Measurements from ENCODE around the gene OPA3.
A peak's percentile ranks its signal among the peaks of the same experiment; 100 is the strongest.

Gene OPA3

GRCh38 chr19:45598267-45599001 is 13.8 kb upstream of the OPA3 start:
- no peak for DNase-seq (ENCODE audit: low read depth in 3 of 3)

GRCh38 chr19:45597425-45598111 is 13.0 kb upstream of the OPA3 start:
- no peak for DNase-seq (ENCODE audit: low read depth in 3 of 3)

GRCh38 chr19:45595814-45596213 is 11.2 kb upstream of the OPA3 start:
- no peak for DNase-seq (ENCODE audit: low read depth in 3 of 3)

DNA sequence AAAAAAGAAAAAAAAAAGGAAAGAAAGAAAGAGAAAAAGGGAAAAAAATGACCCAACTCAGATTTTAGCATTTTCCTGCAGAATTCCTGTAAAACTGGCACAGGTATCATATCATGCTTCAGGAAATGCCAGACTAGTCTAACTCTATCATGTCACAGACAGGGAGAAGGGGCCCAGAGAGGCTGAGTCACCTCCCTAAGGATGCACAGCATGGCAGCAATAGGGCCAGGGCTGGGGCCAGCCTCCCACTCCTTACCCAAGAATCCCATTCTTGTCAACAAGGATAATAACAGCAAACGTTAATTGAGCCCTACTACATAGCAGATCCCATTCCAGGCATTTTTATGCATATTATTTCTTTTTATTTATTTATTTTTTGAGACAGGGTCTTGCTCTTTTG is 8.9 kb upstream of the OPA3 start:
- no peak for DNase-seq (ENCODE audit: low read depth in 3 of 3)

DNA sequence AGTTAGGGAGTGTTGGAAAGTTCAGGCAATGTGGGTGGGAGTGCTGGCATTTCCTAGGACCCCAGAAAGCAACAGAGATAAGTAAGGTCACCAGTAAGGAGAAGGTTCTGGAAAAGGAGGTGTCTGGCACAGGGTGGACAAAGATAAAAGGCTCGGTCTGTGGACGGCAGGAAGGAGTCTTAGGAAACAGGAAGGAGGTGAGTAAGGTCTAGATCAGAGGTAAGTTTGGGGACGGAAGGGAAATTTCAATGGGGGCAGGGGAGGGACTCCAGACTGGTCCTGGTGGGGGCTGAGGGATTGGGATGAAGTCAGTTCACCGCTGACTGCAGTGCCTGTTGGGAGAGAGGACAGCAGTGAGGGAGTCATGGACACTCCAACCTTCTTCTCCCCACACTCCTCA is 7.8 kb upstream of the OPA3 start:
- no peak for DNase-seq (ENCODE audit: low read depth in 3 of 3)

DNA sequence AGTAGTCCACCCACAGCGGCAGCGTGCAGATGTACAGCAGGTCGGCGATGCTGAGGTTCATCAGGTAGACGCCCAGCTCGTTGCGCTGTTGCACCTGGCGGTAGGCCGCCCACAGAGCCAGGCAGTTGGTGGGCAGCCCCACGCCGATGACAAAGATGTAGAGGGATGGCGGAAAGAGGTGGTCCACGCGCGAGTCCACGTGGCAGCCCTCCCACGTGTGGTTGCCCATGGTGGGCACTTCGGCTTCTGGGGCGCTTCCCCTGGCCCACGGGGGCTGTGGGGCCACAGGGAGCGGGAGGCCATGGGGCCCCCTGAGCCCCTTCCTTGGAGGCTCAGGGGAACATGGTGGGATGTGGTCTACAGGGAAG is 7.0 kb upstream of the OPA3 start:
- no peak for DNase-seq (ENCODE audit: low read depth in 3 of 3)

DNA sequence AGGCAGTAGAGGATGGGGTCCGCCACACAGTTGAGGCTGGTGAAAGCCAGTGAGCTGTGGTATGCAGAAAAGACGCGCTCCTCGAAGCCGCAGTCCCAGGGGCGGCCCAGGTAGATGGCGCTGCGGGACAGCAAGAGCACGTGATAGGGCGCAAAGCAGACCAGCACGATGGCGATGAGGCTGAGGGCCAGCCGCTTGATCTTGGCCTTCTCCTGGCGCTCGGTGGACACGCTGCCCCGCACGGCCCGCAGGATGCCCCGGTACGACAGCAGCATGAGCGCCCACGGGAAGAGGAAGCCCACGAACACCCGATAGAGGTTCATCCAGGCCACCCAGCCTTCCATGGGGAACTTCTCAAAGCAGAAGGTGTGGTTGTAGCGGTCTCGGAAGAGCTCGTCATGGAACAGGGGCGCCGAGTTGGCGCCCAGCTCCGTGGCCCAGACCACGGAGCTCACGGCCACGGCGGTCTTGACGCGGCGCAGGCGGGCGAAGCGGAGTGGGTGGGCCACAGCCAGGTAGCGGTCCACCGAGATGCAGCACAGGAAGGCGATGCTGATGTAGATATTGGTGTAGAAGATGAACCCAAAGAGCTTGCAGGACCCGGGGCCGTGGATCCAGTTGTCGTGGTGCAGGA is 6.5 kb upstream of the OPA3 start:
- DNase-seq (ENCODE audit: low read depth in 3 of 3) = peak in 2 of 3 experiments; percentile 27 to 53

GRCh38 chr19:45590300-45591003 is 5.8 kb upstream of the OPA3 start:
- DNase-seq (ENCODE audit: low read depth in 3 of 3) = no peak

- no peak for DNase-seq (ENCODE audit: low read depth in 3 of 3)
These were observed 5.2 kb upstream of the OPA3 start for GRCh38 chr19:45589768-45590167.

DNA sequence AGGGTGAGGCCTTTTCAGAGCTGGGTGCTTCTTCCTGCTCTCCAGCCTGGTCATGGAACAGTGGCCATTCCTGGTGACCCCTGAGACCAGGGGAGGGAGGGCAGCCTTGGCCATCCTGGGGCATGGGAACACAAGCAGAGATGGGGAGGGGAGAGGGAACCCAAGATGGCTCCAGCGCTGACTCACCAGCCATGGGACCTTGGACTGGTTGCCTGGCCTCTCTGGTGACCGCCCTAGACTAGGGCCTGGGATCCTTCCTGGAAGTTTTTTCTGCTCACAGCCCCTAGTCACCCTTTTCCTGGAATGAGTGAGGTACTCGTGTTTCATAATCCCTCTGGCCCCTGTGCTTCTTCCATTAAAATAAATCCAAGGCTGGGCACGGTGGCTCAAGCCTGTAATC is 3.3 kb upstream of the OPA3 start:
- no peak for DNase-seq (ENCODE audit: low read depth in 3 of 3)

DNA sequence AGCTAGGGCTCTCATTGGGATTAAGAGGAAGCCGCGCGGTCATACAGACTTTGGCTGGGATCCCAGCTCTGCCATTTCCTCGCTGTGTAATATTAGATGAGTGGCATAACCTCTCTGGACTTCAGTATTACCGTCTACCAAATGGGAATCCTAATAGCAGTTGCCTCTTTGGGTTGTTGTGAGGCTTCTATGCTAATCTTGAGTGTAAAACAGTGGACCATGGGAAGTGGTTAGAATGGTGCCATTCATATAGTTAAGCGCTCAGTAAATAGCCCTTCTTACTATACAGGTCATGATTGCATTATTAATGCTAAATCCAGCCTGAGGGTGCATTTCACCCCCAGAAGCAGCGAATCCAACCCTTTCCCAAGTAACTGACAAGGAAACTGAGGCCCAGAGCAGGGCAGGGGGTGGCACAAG is 566 bp upstream of the OPA3 start:
- no peak for DNase-seq (ENCODE audit: low read depth in 3 of 3)

- DNase-seq (ENCODE audit: low read depth in 3 of 3) = no peak
These were observed 3.0 kb downstream of the OPA3 start for GRCh38 chr19:45581576-45581975.

DNA sequence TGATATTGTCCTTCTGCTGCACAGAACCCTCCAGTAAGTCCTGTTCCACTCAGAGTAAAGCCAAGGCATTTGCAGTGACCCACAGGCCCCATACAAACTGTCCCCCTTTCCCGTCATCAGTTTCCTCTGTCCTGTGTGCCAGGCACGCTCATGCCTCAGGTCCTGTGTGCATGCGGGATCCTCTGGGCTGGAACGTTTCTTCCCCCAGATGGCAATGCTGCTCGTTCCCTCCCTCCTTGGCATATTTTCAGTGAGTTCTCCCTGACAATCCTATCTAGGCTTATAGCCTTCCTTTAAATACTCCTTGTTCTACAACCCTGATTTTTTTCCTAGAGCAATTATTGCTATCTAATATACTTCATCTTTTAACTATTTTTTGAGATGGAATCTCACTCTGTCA is 5.7 kb downstream of the OPA3 start:
- no peak for DNase-seq (ENCODE audit: low read depth in 3 of 3)

DNA sequence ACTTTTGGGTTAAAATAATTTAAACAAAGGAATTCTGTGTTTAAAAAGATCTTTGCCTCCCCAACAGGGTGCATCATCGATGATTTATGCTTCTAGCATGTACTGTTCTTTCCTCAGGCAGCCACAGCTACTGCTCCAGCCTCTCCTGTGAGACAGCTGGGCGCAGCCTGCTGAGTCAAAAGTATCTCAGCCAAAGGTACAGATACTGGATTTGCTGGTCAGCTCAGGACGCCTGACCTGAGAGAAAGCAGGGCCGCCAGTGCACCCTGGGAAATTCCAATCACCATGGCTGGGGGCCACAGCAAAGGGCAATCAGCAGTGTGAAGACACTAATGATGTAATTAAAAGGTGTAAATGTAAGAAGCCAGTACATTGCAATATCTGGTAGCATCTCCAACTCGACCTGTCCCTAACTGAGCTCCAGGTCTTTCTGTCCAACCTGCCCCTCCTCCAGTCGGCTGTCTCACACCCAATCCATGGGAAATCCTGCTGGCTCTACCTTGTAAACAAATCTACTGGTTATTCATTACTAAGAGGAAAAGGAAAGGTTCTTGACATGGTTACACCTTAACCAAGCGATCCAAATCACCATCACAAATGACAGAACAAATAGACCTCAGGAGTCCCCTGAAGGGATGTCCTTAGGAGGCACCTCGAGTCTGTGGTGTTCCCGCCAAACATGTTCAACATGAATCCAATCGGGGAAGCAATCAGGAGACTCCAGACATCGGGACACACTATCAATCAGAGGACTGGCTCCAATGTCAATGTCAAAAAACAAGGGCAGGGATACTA is 7.3 kb downstream of the OPA3 start:
- no peak for DNase-seq (ENCODE audit: low read depth in 3 of 3)

DNA sequence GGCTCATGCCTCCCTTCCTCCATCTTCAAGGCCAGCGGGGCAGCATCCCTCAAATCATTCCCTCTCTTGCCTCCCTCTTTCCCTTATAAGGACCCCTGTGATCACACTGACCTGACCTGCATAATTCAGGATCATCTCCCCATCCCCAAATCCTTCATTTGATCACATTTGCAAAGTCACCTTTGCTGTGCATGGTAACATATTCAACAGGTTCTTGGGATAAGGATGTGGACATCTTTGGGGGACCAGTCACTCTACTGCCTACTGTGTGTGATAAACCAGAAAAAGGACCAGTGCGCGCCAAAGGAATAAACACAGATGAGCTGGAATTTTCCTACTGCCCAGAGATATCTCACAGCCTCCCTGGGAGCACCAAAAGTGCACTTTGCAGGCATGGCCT is 7.9 kb downstream of the OPA3 start:
- DNase-seq (ENCODE audit: low read depth in 3 of 3) = no peak

- no peak for DNase-seq (ENCODE audit: low read depth in 3 of 3)
These were observed 9.4 kb downstream of the OPA3 start for GRCh38 chr19:45575216-45575615.

GRCh38 chr19:45574526-45574925 is 10.1 kb downstream of the OPA3 start:
- no peak for DNase-seq (ENCODE audit: low read depth in 3 of 3)

GRCh38 chr19:45571457-45572220 is 13.0 kb downstream of the OPA3 start:
- no peak for DNase-seq (ENCODE audit: low read depth in 3 of 3)

GRCh38 chr19:45569619-45570421 is 14.8 kb downstream of the OPA3 start:
- DNase-seq (ENCODE audit: low read depth in 3 of 3) = peak in 2 of 3 experiments; percentile 24 to 64

GRCh38 chr19:45568732-45569131 is 15.9 kb downstream of the OPA3 start:
- no peak for DNase-seq (ENCODE audit: low read depth in 3 of 3)

Data from stimulated activated CD4-positive, alpha-beta T cell treated with anti-CD3 and anti-CD28 coated beads, TNF-alpha, amount 100 ng/mL, for 24 hours (primary cell).